Esophagus mucosa (tissue), 1 donor: ENCODE data around the gene RAB44. TPM values are rescaled to one million over a fixed set of nuclear protein-coding genes. Genes with fewer than 3 reads are reported as not detected.

Experiments
- ATAC-seq: fragments of 200-7000 bp; cut with Tn5 transposase; one replicate; pipeline ENCODE4 v1.9.1; 2020
- total RNA-seq: library from RNA; stranded (reverse); gene quantifications from one replicate; pipeline ENCODE4 v1.2.4, GENCODE V29; 2023
- donor health status: DM: yes; HTN: yes; CAD: no.

The RAB44 gene
- total RNA-seq, 1 donor from 2014 or later = 0.36 TPM

GRCh38 chr6:36670271-36670670 is 27.4 kb upstream of the RAB44 start:
- no peak for ATAC-seq

GRCh38 chr6:36671687-36672375 is 25.8 kb upstream of the RAB44 start:
- ATAC-seq = no peak

- ATAC-seq = no peak
Measured at GRCh38 chr6:36673882-36674281, 23.7 kb upstream of the RAB44 start.

- no peak for ATAC-seq
Measured at GRCh38 chr6:36674942-36675341, 22.7 kb upstream of the RAB44 start.

- ATAC-seq = no peak
Measured at GRCh38 chr6:36676141-36677058, 21.2 kb upstream of the RAB44 start.

- ATAC-seq = no peak
Measured at GRCh38 chr6:36677059-36677749, 20.4 kb upstream of the RAB44 start.

- ATAC-seq = no peak
Measured at GRCh38 chr6:36677753-36678487, 19.7 kb upstream of the RAB44 start.

- ATAC-seq = peak; percentile 67
Measured at GRCh38 chr6:36678488-36679042, 19.1 kb upstream of the RAB44 start, which contains the start of gene CDKN1A. Gene CDKN1A (plus strand): TSS chr6:36678714. CDS start chr6:36684102, 5,388 bp downstream.

- ATAC-seq = peak; percentile 3
Measured at GRCh38 chr6:36679043-36679833, 18.4 kb upstream of the RAB44 start.

GRCh38 chr6:36682328-36683144 is 15.1 kb upstream of the RAB44 start:
- peak; percentile 62 for ATAC-seq

GRCh38 chr6:36683145-36683655 is 14.4 kb upstream of the RAB44 start:
- ATAC-seq = no peak

GRCh38 chr6:36683656-36684446 is 13.8 kb upstream of the RAB44 start:
- ATAC-seq = no peak

- ATAC-seq = no peak
Measured at GRCh38 chr6:36684447-36684812, 13.2 kb upstream of the RAB44 start.

- ATAC-seq = no peak
Measured at GRCh38 chr6:36685166-36685924, 12.3 kb upstream of the RAB44 start.

- no peak for ATAC-seq
Measured at GRCh38 chr6:36685926-36686667, 11.5 kb upstream of the RAB44 start.

GRCh38 chr6:36686668-36687513 is 10.7 kb upstream of the RAB44 start:
- ATAC-seq = no peak
